GM12875 (cell line): Measurements from ENCODE around the gene CEP295NL.
"Not testable (repeated sequence)": the region's sequence is repeated elsewhere in the genome, so short reads cannot be mapped to it uniquely, and the experiment has no call there.

Experiments
- H3K4me3 ChIP-seq: one replicate; pipeline ENCODE4 v1.5.1; 2011; ENCODE audit warnings: low read depth, low read length, control low read depth
- TF ChIP-seq, protein P1 (sequence below): IDR thresholded peaks from 2 replicates; pipeline ENCODE4 v1.5.1; 2011; ENCODE audit warnings: low read depth, mild to moderate bottlenecking, control low read depth, inconsistent platforms, low read length, moderate library complexity, borderline replicate concordance; ENCODE audit not compliant: insufficient read depth

CEP295NL gene

GRCh38 chr17:78875363-78876093 lies 27.5 kb downstream of the CEP295NL start:
- no peak overlapping the region for H3K4me3 ChIP-seq
- TF ChIP-seq, protein P1, sequence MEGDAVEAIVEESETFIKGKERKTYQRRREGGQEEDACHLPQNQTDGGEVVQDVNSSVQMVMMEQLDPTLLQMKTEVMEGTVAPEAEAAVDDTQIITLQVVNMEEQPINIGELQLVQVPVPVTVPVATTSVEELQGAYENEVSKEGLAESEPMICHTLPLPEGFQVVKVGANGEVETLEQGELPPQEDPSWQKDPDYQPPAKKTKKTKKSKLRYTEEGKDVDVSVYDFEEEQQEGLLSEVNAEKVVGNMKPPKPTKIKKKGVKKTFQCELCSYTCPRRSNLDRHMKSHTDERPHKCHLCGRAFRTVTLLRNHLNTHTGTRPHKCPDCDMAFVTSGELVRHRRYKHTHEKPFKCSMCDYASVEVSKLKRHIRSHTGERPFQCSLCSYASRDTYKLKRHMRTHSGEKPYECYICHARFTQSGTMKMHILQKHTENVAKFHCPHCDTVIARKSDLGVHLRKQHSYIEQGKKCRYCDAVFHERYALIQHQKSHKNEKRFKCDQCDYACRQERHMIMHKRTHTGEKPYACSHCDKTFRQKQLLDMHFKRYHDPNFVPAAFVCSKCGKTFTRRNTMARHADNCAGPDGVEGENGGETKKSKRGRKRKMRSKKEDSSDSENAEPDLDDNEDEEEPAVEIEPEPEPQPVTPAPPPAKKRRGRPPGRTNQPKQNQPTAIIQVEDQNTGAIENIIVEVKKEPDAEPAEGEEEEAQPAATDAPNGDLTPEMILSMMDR = no peak

- no peak overlapping the region for H3K4me3 ChIP-seq
- TF ChIP-seq, protein P1 = no peak
These were observed 29.3 kb downstream of the CEP295NL start for GRCh38 chr17:78873519-78874340.

GRCh38 chr17:78872486-78872885 lies 30.5 kb downstream of the CEP295NL start:
- no peak overlapping the region for H3K4me3 ChIP-seq
- TF ChIP-seq, protein P1 = no peak

GRCh38 chr17:78870621-78871020 lies 32.4 kb downstream of the CEP295NL start:
- TF ChIP-seq, protein P1 = no peak

DNA sequence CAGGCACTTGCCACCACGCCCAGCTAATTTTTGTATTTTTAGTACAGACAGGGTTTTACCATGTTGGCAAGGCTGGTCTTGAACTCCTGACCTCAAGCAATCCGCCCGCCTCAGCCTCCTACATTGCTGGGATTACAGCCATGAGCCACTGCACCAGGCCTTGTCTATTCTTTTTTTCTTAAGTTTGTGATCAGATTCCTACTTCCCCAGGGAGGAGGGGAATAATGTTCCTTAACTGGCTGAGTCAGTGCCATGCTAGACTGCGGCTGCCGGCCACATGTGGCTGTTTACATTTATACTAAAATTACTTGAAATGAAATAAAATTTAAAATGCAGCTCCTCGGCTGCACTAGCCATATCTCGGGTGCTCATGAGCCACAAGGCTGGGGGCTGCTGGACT lies 34.6 kb downstream of the CEP295NL start:
- H3K4me3 ChIP-seq = no peak overlapping the region
- TF ChIP-seq, protein P1 = no peak

More at GRCh38 chr17:78870621-78871020, 32.4 kb downstream of the CEP295NL start:
- H3K4me3 ChIP-seq = no peak overlapping the region

DNA sequence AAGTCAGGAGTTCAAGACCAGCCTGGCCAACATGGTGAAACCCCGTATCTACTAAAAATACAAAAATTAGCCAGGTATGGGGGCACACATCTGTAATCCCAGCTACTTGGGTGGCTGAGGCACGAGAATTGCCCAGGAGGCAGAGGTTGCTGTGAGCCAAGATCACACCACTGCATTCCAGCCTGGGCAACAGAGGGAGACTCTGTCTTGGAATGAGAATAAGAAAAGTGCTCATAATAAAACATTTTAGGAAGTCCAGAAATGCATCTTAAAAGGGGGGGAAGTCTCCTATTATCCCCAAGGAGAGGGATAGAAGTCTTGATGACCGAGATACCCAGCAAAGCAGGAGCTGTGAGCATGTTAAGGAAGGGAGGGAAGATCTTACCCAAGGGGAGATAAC lies 36.0 kb downstream of the CEP295NL start:
- H3K4me3 ChIP-seq = not testable (repeated sequence)

DNA sequence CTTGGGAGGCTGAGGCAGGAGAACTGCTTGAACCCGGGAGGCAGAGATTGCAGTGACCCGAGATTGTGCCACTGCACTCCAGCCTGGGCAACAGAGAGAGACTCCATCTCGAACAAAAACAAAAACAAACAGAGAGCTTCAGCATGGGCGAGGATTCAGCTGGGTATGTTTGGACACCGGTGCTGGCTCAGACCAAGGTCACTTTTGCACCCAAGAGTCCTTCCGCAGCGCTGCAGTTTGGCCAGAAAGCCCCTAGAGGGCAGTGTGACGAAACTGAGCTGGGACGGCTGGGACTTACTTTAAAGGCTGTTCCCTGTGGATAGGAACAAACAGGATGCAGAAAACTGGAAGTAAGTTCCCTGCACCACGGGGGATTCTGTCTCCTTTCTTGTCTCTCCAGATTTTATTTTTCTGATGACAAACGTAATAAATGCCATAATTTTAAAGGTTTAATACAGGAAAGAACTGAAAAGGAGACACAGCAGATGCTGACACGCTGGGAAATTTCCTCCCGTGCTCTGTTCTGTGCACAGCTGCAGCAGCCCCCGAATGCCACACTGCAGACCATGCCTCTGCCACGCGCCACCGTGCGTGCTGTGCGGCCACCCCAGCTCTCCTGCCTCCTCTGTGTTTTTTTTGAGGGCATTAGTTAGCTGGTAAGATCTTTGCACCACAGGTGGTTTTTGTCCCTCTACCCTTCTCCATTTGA lies 37.2 kb downstream of the CEP295NL start:
- no peak overlapping the region for H3K4me3 ChIP-seq
- TF ChIP-seq, protein P1 = peak; percentile 90
